Hepatocyte (in vitro differentiated cells): ENCODE results near the gene FARP1.

Source experiments
- EZH2phosphoT487 ChIP-seq: fragments of 200-600 bp; sonication (generic); IDR thresholded peaks from one replicate; pipeline ENCODE4 v1.6.1; 2018; ENCODE audit warnings: antibody characterized with exemption, mild to moderate bottlenecking, low read depth, moderate library complexity; ENCODE audit not compliant: unreplicated experiment, severe bottlenecking
- TF ChIP-seq, protein P1 (sequence below): fragments of 200-600 bp; sonication (generic); IDR thresholded peaks from 2 replicates; pipeline ENCODE4 v1.5.1; 2016; ENCODE audit warnings: antibody characterized with exemption, mild to moderate bottlenecking; ENCODE audit not compliant: poor library complexity

GRCh38 chr13:98142380-98143156 is at the start of gene FARP1:
- TF ChIP-seq, protein P1, sequence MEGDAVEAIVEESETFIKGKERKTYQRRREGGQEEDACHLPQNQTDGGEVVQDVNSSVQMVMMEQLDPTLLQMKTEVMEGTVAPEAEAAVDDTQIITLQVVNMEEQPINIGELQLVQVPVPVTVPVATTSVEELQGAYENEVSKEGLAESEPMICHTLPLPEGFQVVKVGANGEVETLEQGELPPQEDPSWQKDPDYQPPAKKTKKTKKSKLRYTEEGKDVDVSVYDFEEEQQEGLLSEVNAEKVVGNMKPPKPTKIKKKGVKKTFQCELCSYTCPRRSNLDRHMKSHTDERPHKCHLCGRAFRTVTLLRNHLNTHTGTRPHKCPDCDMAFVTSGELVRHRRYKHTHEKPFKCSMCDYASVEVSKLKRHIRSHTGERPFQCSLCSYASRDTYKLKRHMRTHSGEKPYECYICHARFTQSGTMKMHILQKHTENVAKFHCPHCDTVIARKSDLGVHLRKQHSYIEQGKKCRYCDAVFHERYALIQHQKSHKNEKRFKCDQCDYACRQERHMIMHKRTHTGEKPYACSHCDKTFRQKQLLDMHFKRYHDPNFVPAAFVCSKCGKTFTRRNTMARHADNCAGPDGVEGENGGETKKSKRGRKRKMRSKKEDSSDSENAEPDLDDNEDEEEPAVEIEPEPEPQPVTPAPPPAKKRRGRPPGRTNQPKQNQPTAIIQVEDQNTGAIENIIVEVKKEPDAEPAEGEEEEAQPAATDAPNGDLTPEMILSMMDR = peak; percentile 35
- no peak for TF ChIP-seq EZH2phosphoT487
